ENCODE measurements around the gene SUCLG2.
A peak's percentile ranks its signal among the peaks of the same experiment; 100 is the strongest.

DNA sequence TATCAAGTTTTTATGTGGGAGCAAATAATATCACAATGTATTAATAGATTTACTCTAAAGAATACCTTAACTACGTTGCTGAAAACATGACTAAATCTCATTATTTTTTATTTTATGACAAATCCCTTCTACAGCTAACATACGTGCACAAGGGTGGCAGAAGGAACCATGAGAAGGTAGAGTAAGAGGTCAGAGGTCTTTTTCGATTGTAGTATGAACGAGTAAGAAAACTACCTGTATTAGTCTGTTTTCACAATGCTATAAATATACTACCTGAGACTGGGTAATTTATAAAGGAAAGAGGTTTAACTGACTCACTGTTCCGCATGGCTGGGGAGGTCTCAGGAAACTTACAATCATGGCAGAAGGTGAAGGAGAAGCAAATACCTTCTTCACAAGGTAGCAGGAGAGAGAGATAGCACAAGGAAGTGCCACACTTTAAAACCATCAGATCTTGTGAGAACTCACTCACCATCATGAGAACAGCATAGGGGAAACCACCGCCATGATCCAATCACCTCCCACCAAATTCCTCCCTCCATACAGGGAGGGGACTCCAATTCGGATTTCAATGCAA, 95.3 kb downstream of the SUCLG2 start:
- no peak for TF ChIP-seq POLR2AphosphoS5 (IDR thresholded peaks at IDR 0.05; ENCODE audit: low read depth, low read length)
- TF ChIP-seq POLR2A (IDR thresholded peaks at IDR 0.05; ENCODE audit: low read depth, low read length) = no peak
- TF ChIP-seq TAF1 (IDR thresholded peaks at IDR 0.05; ENCODE audit: low read depth, low read length) = no peak
- no peak for TF ChIP-seq SPI1 (IDR thresholded peaks at IDR 0.05; ENCODE audit: low read depth, low read length)
- TF ChIP-seq PAX5 (IDR thresholded peaks at IDR 0.05; ENCODE audit: insufficient read depth, low read length, severe bottlenecking) = peak; percentile 14

Measured in GM12891 (cell line).